Upper lobe of right lung (tissue), 1 donor: ENCODE results near the gene TTC28. TPM values are rescaled to one million over a fixed set of nuclear protein-coding genes. Genes with fewer than 3 reads are reported as not detected.

Source experiments
- ATAC-seq: fragments of 200-7000 bp; cut with Tn5 transposase; one replicate; pipeline ENCODE4 v1.9.1; 2020; ENCODE audit warnings: mild to moderate bottlenecking, moderate library complexity
- DNase-seq: peaks from one replicate; pipeline ENCODE4 v3.0.0-alpha.2; 2020
- H3K27ac ChIP-seq: fragments of 200-600 bp; one replicate; pipeline ENCODE4 v1.8.0; 2022
- H3K27me3 ChIP-seq: fragments of 200-600 bp; one replicate; pipeline ENCODE4 v1.8.0; 2022; ENCODE audit warnings: mild to moderate bottlenecking
- H3K36me3 ChIP-seq: fragments of 200-600 bp; one replicate; pipeline ENCODE4 v1.8.0; 2022
- H3K4me1 ChIP-seq: fragments of 200-600 bp; one replicate; pipeline ENCODE4 v1.8.0; 2022
- H3K4me3 ChIP-seq: fragments of 200-600 bp; one replicate; pipeline ENCODE4 v1.8.0; 2022; ENCODE audit warnings: mild to moderate bottlenecking
- H3K9me3 ChIP-seq: fragments of 200-600 bp; one replicate; pipeline ENCODE4 v1.8.0; 2022
- CTCF ChIP-seq: fragments of 200-600 bp; IDR thresholded peaks from one replicate; pipeline ENCODE4 v1.8.0; 2022; ENCODE audit warnings: antibody characterized with exemption
- intact Hi-C: fragments of 100-400 bp; cut with DNase I; formaldehyde crosslinking; loops from one replicate; pipeline ENCODE4 v1.11.0; 2022
- total RNA-seq: library from RNA; stranded (reverse); fragmentation: NEBNext Ultra II Directional; extraction: Animal tissue kit (Norgen Biotek cat#: 25700); gene quantifications from one replicate; pipeline ENCODE4 v1.2.1, GENCODE V29; 2021
- donor health status: DM: no; HTN: yes; CAD: no; lungs with severe emphysema.

TTC28 gene
- total RNA-seq, 1 donor from 2014 or later: 48.7 TPM

- no peaks in the 10 kb centered on the region for H3K36me3 ChIP-seq
- no peaks in the 10 kb centered on the region for H3K4me1 ChIP-seq
- no peak overlapping the region for H3K27ac ChIP-seq
- H3K4me3 ChIP-seq: no peak overlapping the region
- intact Hi-C loops: no loop called here
- DNase-seq (no peak), ATAC-seq (no peak)
- no peaks in the 10 kb centered on the region for H3K27me3 ChIP-seq
- TF ChIP-seq CTCF: no peak
- no peaks in the 10 kb centered on the region for H3K9me3 ChIP-seq
Measured at GRCh38 chr22:28630177-28630574, 49.5 kb downstream of the TTC28 start.

- DNase-seq (no peak), ATAC-seq (no peak)
- Histone ChIP-seq H3K4me3 (no peak overlapping the region), H3K4me1 (no peaks in the 10 kb centered on the region), H3K27me3 (no peaks in the 10 kb centered on the region), H3K36me3 (no peaks in the 10 kb centered on the region), H3K27ac (no peak overlapping the region), H3K9me3 (no peaks in the 10 kb centered on the region)
- TF ChIP-seq CTCF: no peak
- intact Hi-C loops: no loop called here
Measured at GRCh38 chr22:28629420-28630176, 50.0 kb downstream of the TTC28 start.

GRCh38 chr22:28628766-28629165, 50.9 kb downstream of the TTC28 start:
- no peak for ATAC-seq
- intact Hi-C loops: no loop called here
- DNase-seq: no peak
- TF ChIP-seq CTCF: no peak
- Histone ChIP-seq H3K4me3 (no peak overlapping the region), H3K27ac (no peak overlapping the region), H3K9me3 (no peaks in the 10 kb centered on the region), H3K4me1 (no peaks in the 10 kb centered on the region), H3K36me3 (no peaks in the 10 kb centered on the region), H3K27me3 (no peaks in the 10 kb centered on the region)

- Histone ChIP-seq H3K27ac (no peak overlapping the region), H3K9me3 (no peaks in the 10 kb centered on the region), H3K27me3 (no peaks in the 10 kb centered on the region), H3K36me3 (no peaks in the 10 kb centered on the region), H3K4me3 (no peak overlapping the region), H3K4me1 (no peaks in the 10 kb centered on the region)
- no peak for TF ChIP-seq CTCF
- no peak for DNase-seq
- no peak for ATAC-seq
- intact Hi-C loops: no loop called here
Measured at GRCh38 chr22:28627791-28628190, 51.8 kb downstream of the TTC28 start.

GRCh38 chr22:28620244-28620922, 59.3 kb downstream of the TTC28 start:
- ATAC-seq (no peak), DNase-seq (no peak)
- no peaks in the 10 kb centered on the region for H3K27me3 ChIP-seq
- intact Hi-C loops: no loop called here
- H3K4me1 ChIP-seq: no peaks in the 10 kb centered on the region
- no peak overlapping the region for H3K4me3 ChIP-seq
- H3K36me3 ChIP-seq: no peaks in the 10 kb centered on the region
- H3K9me3 ChIP-seq: no peaks in the 10 kb centered on the region
- H3K27ac ChIP-seq: no peak overlapping the region
- no peak for TF ChIP-seq CTCF
